Mesothelial cell of epicardium (in vitro differentiated cells): ENCODE results near the gene APBB1. TPM values are rescaled to one million over a fixed set of nuclear protein-coding genes. Genes with fewer than 3 reads are reported as not detected.

Experiments
- DNase-seq, 2 experiments: peaks; one replicate each; pipeline ENCODE4 v3.0.0; 2021; ENCODE audit warnings: low spot score in 2 of 2; ENCODE audit not compliant: unreplicated experiment in 2 of 2
- H3K27ac Mint-ChIP-seq: 2 replicates; pipeline ENCODE4 v1.8.0; 2021; ENCODE audit warnings: mixed read lengths
- H3K27me3 Mint-ChIP-seq: 2 replicates; pipeline ENCODE4 v1.8.0; 2021; ENCODE audit warnings: low read depth, mixed read lengths
- H3K36me3 Mint-ChIP-seq: 2 replicates; pipeline ENCODE4 v1.8.0; 2021; ENCODE audit warnings: mixed read lengths
- H3K4me1 Mint-ChIP-seq: 2 replicates; pipeline ENCODE4 v1.8.0; 2021; ENCODE audit warnings: mixed read lengths
- H3K4me3 Mint-ChIP-seq: 2 replicates; pipeline ENCODE4 v1.8.0; 2021; ENCODE audit warnings: mild to moderate bottlenecking, moderate library complexity, mixed read lengths
- H3K9me3 Mint-ChIP-seq: 2 replicates; pipeline ENCODE4 v1.8.0; 2021; ENCODE audit warnings: mixed read lengths
- CTCF ChIP-seq: fragments of 200-600 bp; sonication (generic); IDR thresholded peaks from one replicate; pipeline ENCODE4 v1.5.0; 2021; ENCODE audit warnings: antibody characterized with exemption; ENCODE audit not compliant: unreplicated experiment
- total RNA-seq: library from RNA; stranded (reverse); gene quantifications from 3 replicates; pipeline ENCODE4 v1.2.1, GENCODE V29; 2021

The APBB1 gene
- total RNA-seq, 1 donor from 2014 or later: 62.4 TPM

DNA sequence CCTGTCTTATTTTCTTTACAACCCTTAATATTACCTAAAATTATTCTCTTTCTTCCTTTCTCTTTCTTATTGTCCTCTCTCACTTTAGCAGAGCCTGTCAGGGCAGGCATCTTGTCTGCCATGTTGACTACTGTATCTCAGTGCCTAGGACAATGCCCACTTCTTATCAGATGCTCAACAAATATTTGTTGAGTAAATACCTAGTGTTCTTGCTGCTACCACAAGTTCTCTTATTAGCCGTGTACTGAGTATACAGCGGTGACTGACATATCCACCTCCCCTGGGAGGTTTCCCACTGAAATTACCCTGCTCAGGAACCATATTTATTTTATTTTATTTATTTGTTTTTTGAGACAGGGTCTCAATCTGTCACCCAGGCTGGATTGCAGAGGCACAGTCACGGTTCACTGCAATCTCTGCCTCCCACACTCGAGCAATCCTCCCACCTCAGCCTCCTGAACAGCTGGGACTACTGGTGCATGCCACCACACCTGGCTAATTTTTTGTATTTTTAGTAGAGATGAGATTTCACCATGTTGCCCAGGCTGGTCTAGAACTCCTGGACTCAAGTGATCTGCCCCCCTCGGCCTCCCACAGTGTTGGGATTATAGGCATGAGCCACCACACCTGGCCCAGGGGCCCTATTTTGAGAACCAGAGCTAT, 15.2 kb upstream of the APBB1 start:
- DNase-seq: no peak
- Mint-ChIP-seq H3K4me1 (peaks cover 5% of the 10 kb centered on the region), H3K27me3 (no peaks in the 10 kb centered on the region), H3K9me3 (no peaks in the 10 kb centered on the region), H3K36me3 (no peaks in the 10 kb centered on the region), H3K27ac (no peak overlapping the region), H3K4me3 (no peak overlapping the region)
- no peak for TF ChIP-seq CTCF

- H3K9me3 Mint-ChIP-seq: no peaks in the 10 kb centered on the region
- DNase-seq: no peak
Measured at GRCh38 chr11:6431861-6432260, 13.0 kb upstream of the APBB1 start.

DNA sequence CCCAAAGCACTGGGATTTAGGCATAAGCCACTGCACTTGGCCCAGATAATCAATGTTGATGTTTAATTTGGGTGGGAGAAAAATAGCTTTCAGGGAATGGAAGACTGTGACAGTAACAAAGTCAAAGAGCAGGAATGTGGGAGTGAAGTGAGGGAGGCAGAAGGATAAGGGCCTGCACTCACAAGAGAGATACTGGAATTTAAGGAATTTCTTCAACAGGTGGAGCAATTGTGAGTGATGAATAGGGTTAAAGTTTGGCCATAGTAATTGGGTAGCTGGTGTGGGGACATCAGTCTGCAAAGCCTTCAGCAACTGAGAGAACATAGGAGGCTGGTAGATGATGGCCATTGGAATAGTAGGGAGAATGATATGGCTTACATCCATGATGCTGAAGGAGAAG, 8.6 kb upstream of the APBB1 start:
- TF ChIP-seq CTCF: no peak
- no peak for DNase-seq
- Mint-ChIP-seq H3K27me3 (peaks cover 28% of the 10 kb centered on the region), H3K27ac (no peak overlapping the region), H3K4me1 (peaks cover 5% of the 10 kb centered on the region), H3K9me3 (no peaks in the 10 kb centered on the region), H3K36me3 (no peaks in the 10 kb centered on the region), H3K4me3 (no peak overlapping the region)

More at GRCh38 chr11:6431861-6432260, 13.0 kb upstream of the APBB1 start:
- Mint-ChIP-seq H3K4me3 (no peak overlapping the region), H3K27ac (no peak overlapping the region), H3K36me3 (no peaks in the 10 kb centered on the region), H3K4me1 (peaks cover 5% of the 10 kb centered on the region), H3K27me3 (no peaks in the 10 kb centered on the region)
- no peak for TF ChIP-seq CTCF

- H3K27ac Mint-ChIP-seq: no peak overlapping the region
- peaks cover 36% of the 10 kb centered on the region for H3K27me3 Mint-ChIP-seq
- H3K4me3 Mint-ChIP-seq: no peak overlapping the region
- peaks cover 6% of the 10 kb centered on the region for H3K4me1 Mint-ChIP-seq
- no peak for TF ChIP-seq CTCF
- H3K36me3 Mint-ChIP-seq: no peaks in the 10 kb centered on the region
- DNase-seq: no peak
- H3K9me3 Mint-ChIP-seq: no peaks in the 10 kb centered on the region
Measured at GRCh38 chr11:6420677-6421076, 1.8 kb upstream of the APBB1 start.

DNA sequence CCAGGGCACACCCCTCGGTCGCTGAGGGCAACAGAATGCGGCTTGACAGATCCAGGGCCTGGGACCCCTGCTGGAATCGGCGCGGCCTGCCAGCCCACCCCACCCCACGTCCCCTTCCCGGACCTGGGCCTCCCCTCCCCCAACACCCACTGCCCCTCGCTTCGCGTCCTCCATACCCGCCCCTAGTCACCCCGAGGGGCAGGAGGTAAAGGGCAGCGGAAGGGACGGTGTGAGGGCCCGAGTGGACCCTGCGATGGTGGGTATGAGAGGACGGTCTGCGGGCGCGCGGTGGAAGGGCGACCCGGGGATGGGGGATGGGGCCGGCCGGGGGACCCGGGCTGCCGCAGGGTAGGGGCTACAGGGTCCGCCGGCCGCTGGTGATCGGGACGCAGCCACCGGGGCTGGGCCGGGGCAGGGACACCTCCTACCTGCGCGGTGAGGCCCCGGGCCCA, 311 bp downstream of the APBB1 start:
- Mint-ChIP-seq H3K36me3 (no peaks in the 10 kb centered on the region), H3K27ac (no peak overlapping the region), H3K4me3 (no peak overlapping the region), H3K27me3 (peaks cover 21% of the 10 kb centered on the region), H3K9me3 (no peaks in the 10 kb centered on the region), H3K4me1 (peaks cover 6% of the 10 kb centered on the region)
- DNase-seq: peak in 1 of 2 experiments; percentile 41
- TF ChIP-seq CTCF: no peak
